Measurements from ENCODE around the gene GRK5.

DNA sequence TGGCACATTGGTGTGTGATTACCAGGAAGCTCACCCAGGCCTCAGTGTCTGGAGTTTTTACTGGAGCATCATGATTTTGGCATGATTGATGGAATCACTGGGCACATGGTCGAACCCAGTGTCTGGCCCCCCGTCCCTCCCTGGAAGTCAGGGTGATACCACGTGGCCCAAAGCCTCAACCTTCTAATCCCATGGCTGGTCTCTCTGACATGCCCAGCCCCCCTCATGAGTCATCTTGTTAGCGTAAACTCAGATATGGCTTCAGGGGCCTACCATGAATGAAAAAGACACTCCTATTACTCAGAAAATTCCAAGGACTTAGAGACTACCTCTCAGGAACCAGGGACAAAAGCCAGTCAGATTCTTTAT lies 109.3 kb downstream of the GRK5 start:
- no peak for TF ChIP-seq POLR2A (IDR thresholded peaks at IDR 0.05; ENCODE audit: low read length)
- no peak for TF ChIP-seq GATA1 (IDR thresholded peaks at IDR 0.05; ENCODE audit: low read depth, low read length)

All from erythroblast (primary cell).